SW 1271 (cell line): ENCODE measurements around the gene KRT6C.

ENCODE experiments used
- DNase-seq, 2 experiments: peaks; one replicate each; lab custom pipeline; 2025; lab: John Stamatoyannopoulos, UW

KRT6C gene

GRCh38 chr12:52434760-52435530 lies 38.7 kb downstream of the KRT6C start:
- no peak for DNase-seq

- DNase-seq, result no peak
Observed at GRCh38 chr12:52434081-52434733, 39.4 kb downstream of the KRT6C start, which contains the start of gene KRT75. Gene KRT75 (minus strand): TSS chr12:52434371. CDS start chr12:52434304, 67 bp downstream.

- DNase-seq, result no peak
Observed at GRCh38 chr12:52433501-52434080, 40.0 kb downstream of the KRT6C start.

DNA sequence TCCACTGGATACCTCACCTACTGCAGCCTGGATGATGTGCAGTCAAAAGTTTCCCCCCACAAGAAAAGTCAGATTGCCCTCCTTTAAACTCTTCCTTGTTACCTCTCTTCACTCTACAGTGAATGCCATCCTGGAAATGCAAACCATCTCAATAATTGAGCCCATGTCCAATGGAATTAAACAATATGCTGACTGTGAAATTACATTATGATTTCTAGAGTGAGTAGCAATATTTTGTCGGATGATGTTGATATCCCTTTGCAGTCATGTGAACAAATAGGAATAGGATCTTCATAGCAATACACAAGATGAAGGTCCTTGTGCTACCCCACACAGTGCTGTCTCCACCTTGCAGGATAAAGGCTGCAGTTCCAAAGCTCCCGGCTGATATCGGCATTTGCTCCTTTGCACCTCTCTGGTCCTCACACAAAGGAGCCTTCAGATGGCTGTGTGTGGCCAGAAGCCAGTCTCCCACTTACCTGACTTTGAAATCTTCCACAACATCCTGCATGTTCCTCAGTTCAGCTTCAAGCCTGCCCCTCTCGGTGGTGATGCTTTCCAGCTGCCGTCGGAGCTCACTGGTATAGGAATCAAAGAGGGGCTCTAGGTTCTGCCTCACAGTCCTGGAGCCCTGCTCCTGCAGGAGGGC lies 40.9 kb downstream of the KRT6C start:
- no peak for DNase-seq

GRCh38 chr12:52428121-52428520 lies 45.5 kb downstream of the KRT6C start:
- DNase-seq, result no peak

DNA sequence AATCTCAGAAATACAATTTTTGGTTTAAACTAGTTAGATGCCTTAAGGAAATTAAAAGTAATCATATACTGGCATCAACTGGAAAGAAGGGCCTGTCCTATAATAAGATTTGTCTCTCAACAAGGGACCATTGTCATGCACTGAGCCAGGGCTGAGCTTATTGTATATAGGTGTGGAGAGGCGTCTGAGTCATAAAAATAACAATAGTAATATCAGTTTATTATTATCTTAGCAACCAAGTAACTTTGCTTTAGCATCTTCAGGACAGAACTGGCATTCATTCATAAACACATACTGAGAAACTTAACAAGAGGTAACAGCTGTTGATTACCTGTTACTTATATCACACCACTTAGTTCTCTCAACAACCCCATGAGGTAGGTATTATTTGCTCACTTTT lies 46.5 kb downstream of the KRT6C start:
- no peak for DNase-seq

DNA sequence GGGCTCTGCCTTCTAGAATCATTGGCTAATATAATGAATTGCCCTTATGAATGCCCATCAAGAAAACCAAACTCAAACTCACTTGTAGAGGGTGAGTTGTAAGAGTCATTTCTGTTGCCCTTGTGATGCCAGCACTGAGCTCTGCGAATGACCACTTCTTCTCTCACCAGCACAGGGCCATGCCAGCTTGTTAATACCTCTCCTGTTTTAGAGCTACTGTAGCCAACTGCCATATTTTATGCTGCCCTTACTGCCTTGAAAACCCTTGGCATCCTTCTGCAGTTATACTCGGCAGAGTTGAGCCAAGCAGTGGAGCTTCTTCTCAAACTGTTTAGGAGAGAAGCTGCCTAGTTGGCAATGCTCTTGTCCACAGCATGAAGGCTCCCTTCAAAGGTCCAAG lies 47.6 kb downstream of the KRT6C start:
- no peak for DNase-seq

DNA sequence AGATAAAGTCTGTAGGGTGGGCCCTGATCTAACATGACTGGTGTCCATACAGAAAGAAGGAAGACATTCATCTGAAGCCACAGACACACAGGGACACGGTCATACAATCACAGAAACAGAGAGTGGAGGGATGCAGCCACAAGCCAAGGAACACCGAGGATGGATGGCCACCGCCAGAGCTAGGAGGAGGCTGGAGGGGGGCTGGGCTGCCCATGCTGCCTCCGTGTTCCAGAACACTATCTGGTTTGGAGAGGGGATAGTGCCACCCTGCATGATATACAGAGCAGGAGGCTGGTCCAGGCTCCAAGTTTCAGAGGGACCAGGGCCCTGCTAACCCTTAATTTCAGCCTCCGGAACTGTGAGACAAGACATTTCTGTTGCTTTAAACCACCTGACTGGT lies 48.1 kb downstream of the KRT6C start:
- no peak for DNase-seq

- no peak for DNase-seq
Observed at GRCh38 chr12:52423661-52424500, 49.7 kb downstream of the KRT6C start.

DNA sequence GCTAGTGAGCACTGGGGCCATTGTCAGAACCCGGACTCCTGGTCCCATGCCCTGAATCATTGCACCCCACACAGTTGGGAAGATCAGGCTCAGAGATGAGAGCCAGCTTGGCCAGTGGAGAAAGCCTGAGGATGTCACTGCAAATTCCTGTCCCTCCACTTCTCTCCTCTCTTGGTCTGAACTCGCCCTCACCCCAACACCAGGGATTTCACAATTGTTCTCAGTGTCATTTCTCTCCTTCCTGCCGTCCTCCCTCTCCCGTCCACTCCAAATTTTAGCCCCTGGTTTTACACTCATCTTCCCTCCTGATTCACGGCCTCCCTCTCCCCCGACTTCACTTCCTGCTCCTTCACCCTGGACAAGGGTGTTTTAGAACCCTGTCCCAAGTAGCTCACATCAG lies 50.6 kb downstream of the KRT6C start:
- DNase-seq, result no peak

DNA sequence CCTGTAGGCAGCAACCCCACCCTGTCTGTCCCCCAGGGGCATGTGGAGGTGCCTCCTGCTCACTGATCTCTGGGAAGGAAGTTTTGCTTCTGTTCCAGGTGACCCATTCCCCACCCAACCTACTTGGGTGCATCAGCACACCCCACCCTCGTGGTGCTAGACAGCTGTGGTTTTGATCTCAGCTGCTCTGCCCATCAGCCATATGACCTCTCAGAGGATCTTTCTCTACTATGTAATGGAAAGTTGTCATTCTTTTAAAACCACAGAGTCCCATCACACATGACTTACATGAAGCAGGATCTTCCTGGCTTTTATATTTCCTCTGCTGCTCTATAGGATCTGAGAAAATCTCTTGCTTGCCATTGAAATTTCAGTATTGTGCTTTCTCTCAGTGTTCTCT lies 53.9 kb downstream of the KRT6C start:
- no peak for DNase-seq

- no peak for DNase-seq
Observed at GRCh38 chr12:52418576-52419110, 55.0 kb downstream of the KRT6C start.
